GM21619 (cell line): ENCODE measurements around the gene TMPRSS11F.

Experiments used
- ATAC-seq: cut with Tn5 transposase; IDR thresholded peaks from one replicate; pipeline ENCODE4 v1.9.1; 2021; ENCODE audit not compliant: unreplicated experiment

Gene TMPRSS11F

DNA sequence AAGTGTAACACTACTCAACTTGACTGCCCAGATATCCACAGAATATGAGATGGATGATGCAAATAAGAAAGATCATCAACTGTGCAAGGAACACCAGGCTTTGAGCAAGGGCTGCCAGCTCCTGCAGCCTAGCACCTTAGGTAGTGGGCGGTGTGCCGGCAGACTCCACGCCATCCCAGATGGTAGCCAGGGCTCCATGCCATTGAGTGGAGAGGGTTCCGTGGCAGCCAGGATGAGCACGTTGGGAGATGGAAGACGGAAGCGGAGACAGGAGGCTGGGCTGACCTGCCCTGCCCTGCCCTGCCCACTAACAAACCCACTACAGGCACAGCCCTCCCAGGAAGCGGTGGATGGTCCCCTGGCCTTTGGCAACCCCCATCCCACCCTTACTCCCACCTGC, 51.9 kb downstream of the TMPRSS11F start:
- no peak for ATAC-seq

DNA sequence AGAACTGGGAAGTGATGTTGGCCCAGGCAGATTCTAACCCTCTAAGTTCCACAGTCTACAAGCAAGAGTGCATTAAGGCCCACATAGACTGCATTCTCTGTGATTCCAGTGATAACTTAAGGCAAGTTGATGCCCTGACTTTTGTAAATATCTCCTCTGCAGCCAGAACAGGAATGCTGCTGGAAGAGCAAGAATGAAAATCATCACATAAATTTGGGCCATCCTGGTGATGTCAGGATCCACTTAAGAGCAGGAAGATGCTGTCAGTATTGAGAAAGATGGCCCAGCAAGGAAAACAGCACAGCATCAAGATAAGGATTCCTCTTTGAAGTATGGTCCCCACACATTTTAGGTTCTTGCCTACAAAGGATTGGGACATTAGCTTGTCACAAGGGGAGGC, 52.4 kb downstream of the TMPRSS11F start:
- no peak for ATAC-seq

DNA sequence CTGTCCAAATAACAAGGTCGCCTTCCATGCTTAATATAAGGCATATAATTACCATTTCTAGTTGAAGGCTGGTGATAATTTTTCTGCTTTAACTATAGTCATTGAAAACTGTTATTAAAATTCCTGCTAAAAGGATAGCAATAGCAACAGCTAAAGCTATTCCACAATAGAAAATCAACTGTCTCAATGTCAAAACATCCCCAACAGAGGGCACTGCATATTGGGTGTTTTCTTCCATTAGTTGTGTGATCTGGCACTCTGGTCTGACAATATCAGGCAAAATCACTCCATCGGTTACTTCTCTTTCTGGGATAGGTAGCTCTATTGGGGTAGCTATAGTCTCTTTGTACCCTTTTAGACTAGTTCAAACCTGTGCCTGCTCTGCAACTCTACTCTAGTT, 53.5 kb downstream of the TMPRSS11F start:
- ATAC-seq, result no peak

DNA sequence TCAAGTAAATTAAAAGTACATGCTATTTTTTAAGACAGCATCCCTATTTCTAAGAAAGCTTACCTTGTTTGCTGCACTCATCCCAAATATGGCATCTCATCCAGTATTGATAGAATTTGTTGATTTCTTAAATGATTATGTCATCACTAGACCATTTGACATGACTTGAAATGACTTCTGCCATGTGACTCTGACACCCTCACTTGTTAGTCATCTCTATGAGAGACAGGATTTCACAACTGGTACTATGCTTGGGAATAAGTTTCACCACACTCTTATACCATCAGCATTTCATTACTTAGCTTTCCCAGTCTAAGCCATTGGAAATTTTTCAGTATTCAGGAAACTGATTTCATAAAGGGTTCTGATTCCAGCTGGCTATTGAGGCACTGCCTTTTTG, 55.3 kb downstream of the TMPRSS11F start:
- no peak for ATAC-seq

DNA sequence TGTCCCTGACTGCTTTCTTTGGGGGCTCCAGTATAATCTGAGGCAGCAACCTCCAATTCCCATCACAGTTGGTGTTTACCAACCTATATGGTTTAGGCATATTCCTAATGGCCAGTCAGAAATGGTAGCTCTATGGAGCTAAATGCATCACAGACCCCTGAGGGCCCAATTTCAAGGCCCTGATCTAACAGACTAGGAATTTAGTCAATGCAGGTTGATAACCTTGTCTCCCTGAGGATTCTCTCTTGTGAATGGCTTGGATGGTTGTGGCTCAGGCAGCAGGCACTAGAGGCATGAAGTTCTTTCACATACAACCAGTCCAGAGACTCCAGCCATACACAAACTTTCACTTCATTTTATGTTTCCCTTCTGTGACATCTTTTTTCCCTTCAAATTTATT, 59.4 kb downstream of the TMPRSS11F start:
- ATAC-seq, result no peak

DNA sequence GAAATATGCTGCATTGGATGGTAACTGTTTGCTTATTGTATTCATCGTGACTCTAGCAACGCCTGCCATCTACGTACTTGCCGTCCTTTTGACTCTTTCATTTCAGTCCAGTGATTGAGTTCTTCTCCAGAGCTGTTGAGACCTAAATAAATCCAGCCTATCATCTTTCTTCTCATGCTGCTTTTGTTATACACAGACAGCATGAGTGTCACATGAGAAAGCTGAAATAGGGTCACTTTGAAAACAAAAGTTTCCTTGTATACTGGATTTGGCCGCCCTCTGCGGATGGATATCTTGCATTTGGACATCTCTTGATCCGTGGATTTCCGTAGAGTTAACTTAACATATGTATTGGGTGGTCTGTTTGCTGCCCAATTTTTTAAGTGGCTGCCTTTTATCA, 67.2 kb downstream of the TMPRSS11F start:
- ATAC-seq, result no peak

DNA sequence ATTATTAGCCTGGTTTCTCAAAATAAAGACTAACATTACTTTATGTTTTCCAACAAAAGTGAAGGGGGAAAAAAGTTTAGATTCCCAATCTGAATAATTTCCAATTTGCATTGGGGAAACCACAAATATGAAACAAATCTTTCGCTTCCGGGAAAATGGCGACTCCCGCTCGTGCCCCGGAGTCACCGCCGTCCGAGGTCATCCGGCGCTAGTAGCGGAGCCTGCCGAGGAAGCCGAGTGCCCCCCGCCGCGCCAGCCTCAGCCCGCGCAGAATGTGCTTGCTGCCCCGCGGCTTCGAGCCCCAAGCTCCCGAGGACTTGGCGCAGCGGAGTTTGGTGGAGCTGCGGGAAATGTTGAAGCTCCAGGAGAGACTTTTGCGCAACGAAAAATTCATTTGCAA, 91.4 kb downstream of the TMPRSS11F start:
- no peak for ATAC-seq

DNA sequence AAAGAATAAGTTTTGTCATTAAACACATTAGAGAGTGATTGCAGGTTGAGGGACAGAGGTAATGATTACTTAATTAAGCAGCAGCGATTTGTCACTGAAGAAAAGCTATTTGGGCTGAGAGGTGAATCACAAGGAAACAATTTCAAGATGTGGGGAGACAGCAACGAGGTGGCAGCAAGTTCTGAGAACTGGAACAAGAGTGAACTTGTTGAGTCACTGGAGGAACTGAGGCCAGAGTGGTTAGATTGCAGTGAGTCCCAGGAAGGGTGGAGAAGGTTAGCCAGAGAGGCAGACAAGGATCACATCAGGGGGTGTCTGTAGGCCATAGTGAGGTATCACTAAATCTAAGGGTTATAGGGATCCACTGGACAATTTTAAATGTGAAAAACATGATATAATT, 108.5 kb downstream of the TMPRSS11F start:
- ATAC-seq, result no peak

DNA sequence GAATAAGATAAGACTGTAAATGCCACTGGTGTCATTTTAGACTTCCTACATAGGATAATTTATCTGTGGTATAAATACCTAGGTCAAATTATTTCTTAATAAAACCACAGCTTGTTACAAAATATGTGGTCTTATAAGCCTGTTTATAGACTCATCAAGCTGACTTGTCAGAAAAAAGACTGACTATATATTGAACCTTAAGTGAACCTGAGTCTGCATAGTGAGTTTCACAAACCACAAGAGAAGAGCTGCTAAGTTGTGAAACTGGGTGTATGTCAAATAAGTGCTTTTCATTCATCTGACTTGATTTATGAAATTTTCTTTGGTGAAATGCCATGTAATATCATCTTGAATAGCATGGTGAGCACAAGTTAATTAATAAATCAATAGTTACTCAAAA, 118.0 kb downstream of the TMPRSS11F start:
- ATAC-seq, result no peak
